Inferior parietal cortex (tissue), 1 donor: ENCODE results near the gene PRPF6.

Experiments
- DNase-seq: peaks from one replicate; pipeline ENCODE4 v3.0.0-alpha.2; 2016; ENCODE audit errors: extremely low spot score

PRPF6 gene

GRCh38 chr20:64076061-64076997 is 95.4 kb downstream of the PRPF6 start:
- no peak for DNase-seq

GRCh38 chr20:64077094-64077493 is 96.2 kb downstream of the PRPF6 start:
- no peak for DNase-seq

GRCh38 chr20:64077541-64077875 is 96.6 kb downstream of the PRPF6 start:
- no peak for DNase-seq

GRCh38 chr20:64077876-64078551 is 97.1 kb downstream of the PRPF6 start:
- no peak for DNase-seq

GRCh38 chr20:64078934-64079272 is 98.0 kb downstream of the PRPF6 start:
- DNase-seq: no peak

- no peak for DNase-seq
Measured at GRCh38 chr20:64079273-64080012, 98.5 kb downstream of the PRPF6 start, which contains the start of gene RGS19. Gene RGS19 (minus strand): TSS chr20:64079518. CDS start chr20:64076886, 2,632 bp downstream.

GRCh38 chr20:64080013-64080812 is 99.3 kb downstream of the PRPF6 start, which contains the start of gene OPRL1:
Gene OPRL1 (plus strand): TSS chr20:64080082. CDS start chr20:64092721, 12,639 bp downstream.
- no peak for DNase-seq

GRCh38 chr20:64080813-64081623 is 100.1 kb downstream of the PRPF6 start:
- no peak for DNase-seq

- DNase-seq: no peak
Measured at GRCh38 chr20:64081624-64081964, 100.7 kb downstream of the PRPF6 start.

GRCh38 chr20:64082126-64082731 is 101.3 kb downstream of the PRPF6 start:
- DNase-seq: no peak
